ENCODE results near the gene GIMAP8.

GIMAP8 gene

GRCh38 chr7:150503581-150503980, 53.2 kb downstream of the GIMAP8 start:
- no peak overlapping the region for H3K27ac ChIP-seq (ENCODE audit: low read depth, low read length)

GRCh38 chr7:150507947-150508602, 57.6 kb downstream of the GIMAP8 start:
- no peaks in the 10 kb centered on the region for H3K27me3 ChIP-seq (ENCODE audit: control insufficient read depth in 5 of 5, insufficient read depth in 4 of 5, low read length in 5 of 5)
- no peak overlapping the region for H3K27ac ChIP-seq (ENCODE audit: low read depth, low read length)
- H3K9ac ChIP-seq (ENCODE audit: low read length in 5 of 5), result no peak overlapping the region
- H3K36me3 ChIP-seq (ENCODE audit: control insufficient read depth in 5 of 5, insufficient read depth in 5 of 5, low read length in 5 of 5), result no peaks in the 10 kb centered on the region
- peaks cover 0 to 6% (median 0%) of the 10 kb centered on the region in 5 donors for H3K4me1 ChIP-seq (ENCODE audit: control insufficient read depth in 5 of 5, insufficient read depth in 5 of 5, low read length in 5 of 5)
- peaks cover 0 to 4% (median 0%) of the 10 kb centered on the region in 5 donors for H3K9me3 ChIP-seq (ENCODE audit: control insufficient read depth in 5 of 5, low read length in 5 of 5)
- no peak overlapping the region for H3K4me3 ChIP-seq (ENCODE audit: low read depth in 1 of 5, low read length in 5 of 5)

More at GRCh38 chr7:150503581-150503980, 53.2 kb downstream of the GIMAP8 start:
- H3K27me3 ChIP-seq (ENCODE audit: control insufficient read depth in 5 of 5, insufficient read depth in 4 of 5, low read length in 5 of 5), result no peaks in the 10 kb centered on the region
- no peak overlapping the region for H3K9ac ChIP-seq (ENCODE audit: low read length in 5 of 5)
- no peaks in the 10 kb centered on the region for H3K36me3 ChIP-seq (ENCODE audit: control insufficient read depth in 5 of 5, insufficient read depth in 5 of 5, low read length in 5 of 5)
- peaks cover 0 to 2% (median 0%) of the 10 kb centered on the region in 5 donors for H3K9me3 ChIP-seq (ENCODE audit: control insufficient read depth in 5 of 5, low read length in 5 of 5)
- H3K4me1 ChIP-seq (ENCODE audit: control insufficient read depth in 5 of 5, insufficient read depth in 5 of 5, low read length in 5 of 5), result peaks cover 0 to 8% (median 0%) of the 10 kb centered on the region in 5 donors
- no peak overlapping the region for H3K4me3 ChIP-seq (ENCODE audit: low read depth in 1 of 5, low read length in 5 of 5)

- H3K4me1 ChIP-seq (ENCODE audit: control insufficient read depth in 5 of 5, insufficient read depth in 5 of 5, low read length in 5 of 5), result peaks cover 0 to 13% (median 0%) of the 10 kb centered on the region in 5 donors
- H3K9me3 ChIP-seq (ENCODE audit: control insufficient read depth in 5 of 5, low read length in 5 of 5), result peaks cover 0 to 4% (median 0%) of the 10 kb centered on the region in 5 donors
- no peak overlapping the region for H3K9ac ChIP-seq (ENCODE audit: low read length in 5 of 5)
- no peak overlapping the region for H3K4me3 ChIP-seq (ENCODE audit: low read depth in 1 of 5, low read length in 5 of 5)
- no peak overlapping the region for H3K27ac ChIP-seq (ENCODE audit: low read depth, low read length)
- H3K27me3 ChIP-seq (ENCODE audit: control insufficient read depth in 5 of 5, insufficient read depth in 4 of 5, low read length in 5 of 5), result no peaks in the 10 kb centered on the region
- H3K36me3 ChIP-seq (ENCODE audit: control insufficient read depth in 5 of 5, insufficient read depth in 5 of 5, low read length in 5 of 5), result no peaks in the 10 kb centered on the region
Observed at GRCh38 chr7:150511048-150511447, 60.6 kb downstream of the GIMAP8 start.

GRCh38 chr7:150513758-150514157, 63.3 kb downstream of the GIMAP8 start:
- Histone ChIP-seq H3K9me3 (ENCODE audit: control insufficient read depth in 5 of 5, low read length in 5 of 5) (peaks cover 0 to 4% (median 0%) of the 10 kb centered on the region in 5 donors), H3K4me3 (ENCODE audit: low read depth in 1 of 5, low read length in 5 of 5) (peak overlapping the region in 4 of 5 donors; percentile 9 to 96 (median 82)), H3K9ac (ENCODE audit: low read length in 5 of 5) (peak overlapping the region in 1 of 5 donors; percentile 91), H3K27me3 (ENCODE audit: control insufficient read depth in 5 of 5, insufficient read depth in 4 of 5, low read length in 5 of 5) (no peaks in the 10 kb centered on the region), H3K36me3 (ENCODE audit: control insufficient read depth in 5 of 5, insufficient read depth in 5 of 5, low read length in 5 of 5) (no peaks in the 10 kb centered on the region), H3K4me1 (ENCODE audit: control insufficient read depth in 5 of 5, insufficient read depth in 5 of 5, low read length in 5 of 5) (peaks cover 0 to 13% (median 0%) of the 10 kb centered on the region in 5 donors), H3K27ac (ENCODE audit: low read depth, low read length) (peak overlapping the region; percentile 63)

GRCh38 chr7:150514748-150515222, 64.4 kb downstream of the GIMAP8 start, which contains the start of gene GIMAP7:
Gene GIMAP7 (plus strand): TSS chr7:150514872. CDS start chr7:150519975, 5,103 bp downstream.
- H3K9me3 ChIP-seq (ENCODE audit: control insufficient read depth in 5 of 5, low read length in 5 of 5), result peaks cover 0 to 4% (median 0%) of the 10 kb centered on the region in 5 donors
- H3K9ac ChIP-seq (ENCODE audit: low read length in 5 of 5), result peak within 1 kb of the TSS; percentile 46 to 91 (median 72)
- H3K4me3 ChIP-seq (ENCODE audit: low read depth in 1 of 5, low read length in 5 of 5), result peak within 1 kb of the TSS; percentile 71 to 96 (median 89)
- peak within 1 kb of the TSS; percentile 63 for H3K27ac ChIP-seq (ENCODE audit: low read depth, low read length)
- H3K36me3 ChIP-seq (ENCODE audit: control insufficient read depth in 5 of 5, insufficient read depth in 5 of 5, low read length in 5 of 5), result no peaks in the 10 kb centered on the region
- no peaks in the 10 kb centered on the region for H3K27me3 ChIP-seq (ENCODE audit: control insufficient read depth in 5 of 5, insufficient read depth in 4 of 5, low read length in 5 of 5)
- peaks cover 0 to 13% (median 0%) of the 10 kb centered on the region in 5 donors for H3K4me1 ChIP-seq (ENCODE audit: control insufficient read depth in 5 of 5, insufficient read depth in 5 of 5, low read length in 5 of 5)

GRCh38 chr7:150515248-150516147, 65.1 kb downstream of the GIMAP8 start:
- Histone ChIP-seq H3K4me1 (ENCODE audit: control insufficient read depth in 5 of 5, insufficient read depth in 5 of 5, low read length in 5 of 5) (peaks cover 0 to 18% (median 0%) of the 10 kb centered on the region in 5 donors), H3K36me3 (ENCODE audit: control insufficient read depth in 5 of 5, insufficient read depth in 5 of 5, low read length in 5 of 5) (peaks cover 0 to 6% (median 2%) of the 10 kb centered on the region in 5 donors), H3K9ac (ENCODE audit: low read length in 5 of 5) (peak overlapping the region; percentile 46 to 91 (median 72)), H3K4me3 (ENCODE audit: low read depth in 1 of 5, low read length in 5 of 5) (peak overlapping the region; percentile 71 to 96 (median 89)), H3K27ac (ENCODE audit: low read depth, low read length) (peak overlapping the region; percentile 63), H3K9me3 (ENCODE audit: control insufficient read depth in 5 of 5, low read length in 5 of 5) (peaks cover 0 to 4% (median 0%) of the 10 kb centered on the region in 5 donors), H3K27me3 (ENCODE audit: control insufficient read depth in 5 of 5, insufficient read depth in 4 of 5, low read length in 5 of 5) (no peaks in the 10 kb centered on the region)

- peaks cover 0 to 11% (median 5%) of the 10 kb centered on the region in 5 donors for H3K36me3 ChIP-seq (ENCODE audit: control insufficient read depth in 5 of 5, insufficient read depth in 5 of 5, low read length in 5 of 5)
- peak overlapping the region; percentile 63 for H3K27ac ChIP-seq (ENCODE audit: low read depth, low read length)
- H3K4me3 ChIP-seq (ENCODE audit: low read depth in 1 of 5, low read length in 5 of 5), result peak overlapping the region in 4 of 5 donors; percentile 75 to 96 (median 91)
- H3K27me3 ChIP-seq (ENCODE audit: control insufficient read depth in 5 of 5, insufficient read depth in 4 of 5, low read length in 5 of 5), result no peaks in the 10 kb centered on the region
- peaks cover 0 to 24% (median 0%) of the 10 kb centered on the region in 5 donors for H3K4me1 ChIP-seq (ENCODE audit: control insufficient read depth in 5 of 5, insufficient read depth in 5 of 5, low read length in 5 of 5)
- peak overlapping the region in 2 of 5 donors; percentile 52 to 91 for H3K9ac ChIP-seq (ENCODE audit: low read length in 5 of 5)
- peaks cover 0 to 2% (median 0%) of the 10 kb centered on the region in 5 donors for H3K9me3 ChIP-seq (ENCODE audit: control insufficient read depth in 5 of 5, low read length in 5 of 5)
Observed at GRCh38 chr7:150516956-150517745, 66.7 kb downstream of the GIMAP8 start.

- H3K36me3 ChIP-seq (ENCODE audit: control insufficient read depth in 5 of 5, insufficient read depth in 5 of 5, low read length in 5 of 5), result peaks cover 0 to 11% (median 5%) of the 10 kb centered on the region in 5 donors
- peaks cover 0 to 12% (median 0%) of the 10 kb centered on the region in 5 donors for H3K4me1 ChIP-seq (ENCODE audit: control insufficient read depth in 5 of 5, insufficient read depth in 5 of 5, low read length in 5 of 5)
- peak overlapping the region in 1 of 5 donors; percentile 11 for H3K9ac ChIP-seq (ENCODE audit: low read length in 5 of 5)
- H3K4me3 ChIP-seq (ENCODE audit: low read depth in 1 of 5, low read length in 5 of 5), result peak overlapping the region in 3 of 5 donors; percentile 75 to 96 (median 89)
- H3K9me3 ChIP-seq (ENCODE audit: control insufficient read depth in 5 of 5, low read length in 5 of 5), result peaks cover 0 to 2% (median 0%) of the 10 kb centered on the region in 5 donors
- H3K27me3 ChIP-seq (ENCODE audit: control insufficient read depth in 5 of 5, insufficient read depth in 4 of 5, low read length in 5 of 5), result no peaks in the 10 kb centered on the region
- H3K27ac ChIP-seq (ENCODE audit: low read depth, low read length), result peak overlapping the region; percentile 47
Observed at GRCh38 chr7:150519310-150519709, 68.9 kb downstream of the GIMAP8 start.

- Histone ChIP-seq H3K4me3 (ENCODE audit: low read depth in 1 of 5, low read length in 5 of 5) (peak overlapping the region in 4 of 5 donors; percentile 14 to 96 (median 82)), H3K36me3 (ENCODE audit: control insufficient read depth in 5 of 5, insufficient read depth in 5 of 5, low read length in 5 of 5) (peaks cover 0 to 11% (median 5%) of the 10 kb centered on the region in 5 donors), H3K27me3 (ENCODE audit: control insufficient read depth in 5 of 5, insufficient read depth in 4 of 5, low read length in 5 of 5) (no peaks in the 10 kb centered on the region), H3K27ac (ENCODE audit: low read depth, low read length) (peak overlapping the region; percentile 47), H3K4me1 (ENCODE audit: control insufficient read depth in 5 of 5, insufficient read depth in 5 of 5, low read length in 5 of 5) (peaks cover 0 to 12% (median 0%) of the 10 kb centered on the region in 5 donors), H3K9ac (ENCODE audit: low read length in 5 of 5) (peak overlapping the region in 1 of 5 donors; percentile 17), H3K9me3 (ENCODE audit: control insufficient read depth in 5 of 5, low read length in 5 of 5) (peaks cover 0 to 2% (median 0%) of the 10 kb centered on the region in 5 donors)
Observed at GRCh38 chr7:150520145-150520544, 69.7 kb downstream of the GIMAP8 start.

Data from subcutaneous abdominal adipose tissue (tissue), 5 donors.